PC-3 (cell line): ENCODE results near the gene SPINK6.

Experiments
- CTCF ChIP-seq: fragments of 300-600 bp; sonication (generic); conservative IDR thresholded peaks from 2 replicates; pipeline ENCODE4 v1.5.1; 2017; ENCODE audit warnings: antibody characterized with exemption, low read depth, mild to moderate bottlenecking, low read length
- EZH2phosphoT487 ChIP-seq: fragments of 300-600 bp; sonication (generic); IDR thresholded peaks from 2 replicates; pipeline ENCODE4 v1.6.1; 2018; ENCODE audit warnings: mild to moderate bottlenecking, antibody characterized with exemption, low read length, borderline replicate concordance

GRCh38 chr5:148193202-148193601, 9.6 kb upstream of the SPINK6 start:
- TF ChIP-seq EZH2phosphoT487 (no peak), CTCF (no peak)
